ENCODE data around the gene FGF6.

The FGF6 gene

DNA sequence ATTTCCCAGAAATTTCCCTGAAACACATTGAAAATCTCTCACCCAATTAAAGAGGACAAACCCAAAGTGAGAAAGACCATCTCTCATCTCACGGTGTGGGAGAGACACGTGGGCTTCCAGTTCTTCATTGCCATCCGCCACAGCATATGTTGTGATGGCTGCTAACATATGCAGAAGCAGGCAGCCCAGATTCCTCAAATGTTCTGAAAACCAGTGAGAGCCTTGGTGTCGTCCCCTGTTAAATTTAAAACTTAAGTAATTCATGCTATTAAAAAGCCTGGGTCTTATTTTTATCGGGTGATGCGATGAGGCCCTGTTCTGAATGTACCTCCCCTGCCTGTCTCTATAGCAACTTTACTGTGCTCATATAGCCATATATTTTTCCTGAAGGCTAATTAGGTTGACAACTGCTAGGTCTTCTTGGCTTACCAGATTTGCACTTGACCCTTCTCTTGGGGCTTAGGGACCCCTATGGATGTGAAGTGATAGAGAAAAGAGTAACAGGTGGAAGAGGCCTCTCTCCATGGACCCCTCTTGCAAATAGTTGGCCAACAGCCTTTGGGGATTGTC lies 2.8 kb upstream of the FGF6 start:
- DNase-seq (ENCODE audit: extremely low spot score, insufficient read length, low read depth): no peak
- FAIRE-seq: no peak

DNA sequence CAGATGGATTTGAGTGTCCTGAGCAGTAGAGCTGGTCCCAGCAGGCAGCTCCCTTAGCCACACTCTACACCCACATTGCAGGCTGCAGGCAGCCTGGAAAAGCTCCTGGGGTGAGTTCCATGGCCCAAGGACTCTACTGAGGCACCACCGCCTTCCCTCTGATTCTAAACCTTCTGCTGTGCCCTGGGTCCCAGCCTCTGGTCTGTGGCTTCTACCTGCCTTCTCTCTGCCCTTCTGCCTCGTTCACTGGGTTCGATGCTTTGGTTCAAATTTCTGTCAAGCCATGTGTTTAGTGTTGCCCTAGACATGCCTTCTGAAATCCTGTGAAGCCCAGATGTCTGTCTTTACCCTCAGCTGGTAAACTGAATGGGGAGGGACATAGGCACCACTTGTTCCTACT lies 1.5 kb upstream of the FGF6 start:
- DNase-seq (ENCODE audit: extremely low spot score, insufficient read length, low read depth) (no peak), FAIRE-seq (no peak)

DNA sequence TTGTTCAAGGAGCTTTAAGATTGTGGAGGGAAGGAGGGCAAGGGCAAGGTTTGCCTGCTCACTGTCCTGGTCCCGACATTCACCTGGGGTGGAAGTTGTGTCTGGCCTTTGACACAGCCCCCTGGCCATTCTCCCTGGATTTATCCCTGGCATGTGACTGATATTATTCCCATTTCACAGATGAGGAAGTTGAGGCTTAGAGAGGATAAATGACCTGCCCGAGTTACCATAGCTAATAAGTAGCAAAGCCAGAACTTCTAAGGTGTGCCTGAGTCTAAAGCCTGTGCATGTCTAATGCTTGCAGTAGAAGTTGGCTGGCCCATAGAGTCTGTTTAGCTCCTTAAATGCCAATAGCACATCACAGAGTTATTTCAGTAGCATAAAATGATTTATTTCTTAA lies 720 bp upstream of the FGF6 start:
- FAIRE-seq (no peak), DNase-seq (ENCODE audit: extremely low spot score, insufficient read length, low read depth) (no peak)

DNA sequence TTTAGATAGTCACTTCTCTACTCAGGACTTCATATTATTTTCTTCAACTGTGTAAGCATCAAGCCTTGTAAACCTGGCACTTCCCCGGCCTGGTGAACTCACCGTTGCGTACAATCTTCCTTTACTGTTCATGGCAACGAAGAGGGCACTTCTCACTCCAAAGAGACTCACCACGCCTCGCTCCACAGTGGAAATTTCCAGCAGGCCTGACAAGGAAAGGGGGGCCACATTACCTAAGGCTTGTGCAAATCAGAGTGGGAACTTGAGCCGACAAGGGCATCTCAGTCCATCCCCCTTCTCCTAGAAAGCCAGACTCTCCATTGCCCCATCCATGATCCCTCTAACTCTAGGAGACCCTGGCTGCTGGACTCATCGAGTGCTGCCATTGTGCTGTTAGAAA lies 1.6 kb downstream of the FGF6 start:
- no peak for FAIRE-seq
- DNase-seq (ENCODE audit: extremely low spot score, insufficient read length, low read depth): no peak

DNA sequence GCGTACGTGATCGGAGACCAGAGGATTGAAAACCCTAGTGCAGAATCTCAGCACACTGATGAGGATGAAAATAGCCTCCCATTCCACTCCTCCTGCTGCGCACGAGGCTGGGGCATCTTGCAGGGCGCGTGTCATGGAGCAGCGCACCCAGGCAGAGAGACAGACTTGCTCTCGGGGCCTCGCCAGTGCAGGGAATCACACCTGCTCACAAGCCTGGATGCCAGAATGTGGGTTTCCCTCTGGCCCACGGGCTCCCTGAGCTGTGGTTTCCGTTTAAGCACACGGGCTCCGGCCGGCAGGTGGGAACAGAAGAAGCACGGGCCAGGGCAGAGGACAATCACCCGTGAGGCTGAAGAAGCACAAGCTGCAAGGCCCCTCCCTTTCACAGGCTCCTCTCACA lies 2.0 kb downstream of the FGF6 start:
- no peak for FAIRE-seq
- DNase-seq (ENCODE audit: extremely low spot score, insufficient read length, low read depth): no peak

DNA sequence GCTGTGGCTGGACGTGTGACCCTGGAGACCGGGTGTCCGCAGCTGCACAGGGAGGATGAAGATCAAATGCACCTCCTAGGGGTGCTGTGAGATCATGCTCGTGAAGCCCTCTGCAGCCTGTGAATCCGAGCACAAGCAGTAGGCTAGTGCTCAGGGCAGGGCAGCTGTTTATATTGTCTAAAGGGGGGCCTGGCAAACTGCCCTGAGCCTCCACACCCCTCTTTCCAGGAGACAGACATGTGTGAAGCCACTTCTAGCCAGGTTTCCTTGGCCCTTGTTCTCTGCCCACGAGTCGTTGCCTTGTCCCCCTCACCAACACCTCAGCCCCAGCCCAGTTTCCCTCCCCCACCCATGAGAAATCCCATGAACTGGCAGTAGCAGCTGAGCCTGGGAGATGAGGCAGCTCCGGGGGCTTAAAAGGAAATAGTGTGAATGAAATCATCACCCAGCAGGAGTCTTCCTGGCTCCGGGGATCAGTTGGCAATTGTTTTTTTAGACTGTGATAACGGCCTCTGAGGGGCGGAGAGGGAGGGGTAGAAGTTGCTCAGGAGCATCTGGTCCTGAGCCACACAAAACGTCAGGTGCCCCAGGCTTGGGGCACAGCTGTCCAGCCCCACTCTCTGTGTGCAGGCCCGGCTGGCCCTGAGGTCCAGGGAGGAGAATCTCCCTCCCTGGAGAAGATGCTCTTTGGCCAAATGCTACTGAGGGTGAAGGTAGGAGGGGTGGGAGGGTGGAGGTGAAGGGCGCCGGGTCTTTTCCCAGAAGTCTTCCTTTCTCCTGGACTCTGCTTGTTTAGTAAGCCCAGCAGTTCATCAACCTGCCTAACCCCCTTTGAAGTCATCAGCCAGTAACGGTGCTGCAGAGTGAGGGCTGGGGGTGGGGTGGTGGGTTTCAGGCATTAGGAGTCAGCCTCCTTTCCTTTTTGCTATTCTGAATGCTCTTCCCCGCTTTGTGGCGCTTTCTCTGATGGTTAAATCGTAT lies 4.0 kb downstream of the FGF6 start:
- no peak for FAIRE-seq
- no peak for DNase-seq (ENCODE audit: extremely low spot score, insufficient read length, low read depth)

DNA sequence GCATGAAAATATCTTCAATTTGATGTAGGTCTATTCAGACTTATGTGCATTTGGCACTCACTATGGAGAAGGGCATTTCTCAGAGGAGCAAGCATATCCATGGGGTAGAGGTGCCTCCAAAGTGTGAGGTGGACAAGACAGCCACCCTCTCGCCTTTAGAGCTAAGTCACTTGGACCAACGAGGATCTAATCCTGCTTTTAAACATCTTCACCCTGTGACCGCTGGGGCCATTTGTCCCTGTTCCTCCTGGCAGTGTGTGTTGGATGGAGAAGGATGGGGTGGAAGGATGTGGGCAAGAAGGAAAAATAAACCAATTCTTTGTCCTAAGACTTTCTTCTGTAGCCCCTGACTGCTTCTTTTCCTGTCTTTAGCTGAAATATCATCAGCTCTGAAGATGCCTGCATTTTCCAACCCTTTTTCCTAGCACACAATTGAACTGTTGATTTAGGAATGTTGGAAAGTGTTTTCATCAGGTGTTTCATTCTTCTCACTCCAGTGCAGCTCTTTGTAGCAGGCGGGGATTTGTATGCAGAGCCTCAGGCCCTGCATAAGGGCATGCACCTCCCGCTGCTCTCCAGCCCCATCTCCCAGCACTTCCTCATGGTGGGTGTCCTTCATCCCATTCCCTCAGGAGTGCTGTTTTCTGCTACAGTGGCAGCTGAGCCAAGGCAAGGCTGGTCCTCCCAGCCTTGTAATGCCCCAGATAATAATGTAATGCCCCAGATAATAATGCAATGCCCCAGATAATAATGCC lies 5.3 kb downstream of the FGF6 start:
- no peak for FAIRE-seq

DNA sequence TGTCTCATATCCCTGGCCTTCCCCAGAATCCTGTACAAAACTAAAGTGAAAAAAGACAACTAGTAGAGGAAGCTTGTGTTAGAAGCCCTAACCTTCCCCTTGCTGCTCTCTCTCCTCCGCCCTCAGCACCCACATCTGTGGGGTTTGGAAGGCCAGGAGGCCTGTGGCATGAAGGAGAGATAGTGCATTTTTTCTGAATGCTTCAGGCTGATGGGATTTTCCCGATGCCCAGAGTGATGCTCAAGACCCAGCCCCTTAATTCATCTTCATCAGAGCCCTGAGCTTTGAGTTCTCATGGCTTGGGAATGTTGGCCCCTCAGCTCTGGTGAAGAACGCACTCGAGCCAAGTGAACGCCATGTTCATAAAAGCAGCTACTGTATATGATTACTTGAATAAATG lies 5.9 kb downstream of the FGF6 start:
- DNase-seq (ENCODE audit: extremely low spot score, insufficient read length, low read depth): no peak
- no peak for FAIRE-seq

More for the DNA sequence above, 5.3 kb downstream of the FGF6 start:
- DNase-seq (ENCODE audit: extremely low spot score, insufficient read length, low read depth): no peak

DNA sequence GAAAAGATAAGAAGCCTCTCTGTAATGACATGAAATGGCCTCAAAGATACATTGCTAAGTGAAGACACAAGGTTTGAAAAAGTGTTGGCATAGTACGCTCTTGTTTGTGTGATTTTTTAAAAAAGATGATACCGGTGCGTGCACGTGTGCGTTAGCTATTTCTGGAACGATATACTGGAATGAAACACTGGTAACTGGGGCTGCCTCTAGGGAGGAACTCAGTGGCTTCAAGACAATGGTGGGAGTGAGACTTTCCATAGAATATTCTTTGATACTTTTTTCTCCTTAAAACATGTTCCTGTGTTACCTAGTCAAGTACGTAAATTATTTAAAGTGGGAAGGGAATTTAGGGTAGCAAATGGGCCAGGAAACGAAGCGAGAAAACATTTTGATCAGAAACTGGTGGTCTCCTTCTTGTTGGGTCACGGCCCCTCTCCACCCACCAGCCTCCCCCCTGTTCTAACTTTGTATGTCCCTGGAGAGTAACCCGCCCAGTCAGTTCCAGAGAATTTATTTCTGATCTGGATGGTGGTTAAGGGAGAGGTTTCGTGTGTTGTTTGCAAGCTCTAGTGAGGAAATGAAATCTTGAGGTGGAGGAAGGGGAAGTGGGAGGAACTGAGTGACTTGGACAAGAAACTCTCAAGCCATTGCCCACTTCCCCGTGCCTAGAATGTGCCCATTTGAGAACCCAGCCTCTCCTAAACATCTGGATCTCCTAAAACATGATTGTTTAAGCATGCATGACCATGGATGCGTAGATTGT lies 6.6 kb downstream of the FGF6 start:
- no peak for FAIRE-seq
- DNase-seq (ENCODE audit: extremely low spot score, insufficient read length, low read depth): no peak

DNA sequence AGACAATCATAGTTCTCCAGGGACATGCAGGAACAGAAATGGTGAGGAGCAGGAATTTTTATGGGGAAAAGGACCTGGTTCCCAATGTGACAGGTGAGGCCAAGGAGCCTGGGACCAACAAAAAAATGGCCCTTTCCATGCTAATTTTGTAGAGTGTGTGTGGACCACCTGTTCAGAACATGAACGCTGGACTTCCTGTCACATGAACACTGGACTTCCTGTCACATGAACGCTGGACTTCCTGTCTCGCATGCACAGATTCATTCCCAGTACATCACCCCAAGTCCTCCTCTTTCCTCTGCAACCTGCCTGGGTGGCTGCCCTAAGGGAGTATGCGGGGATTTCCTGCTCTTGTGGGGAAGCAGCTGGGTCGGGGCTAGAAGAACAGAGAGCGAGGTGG lies 10.1 kb downstream of the FGF6 start:
- DNase-seq (ENCODE audit: extremely low spot score, insufficient read length, low read depth) (no peak), FAIRE-seq (no peak)

DNA sequence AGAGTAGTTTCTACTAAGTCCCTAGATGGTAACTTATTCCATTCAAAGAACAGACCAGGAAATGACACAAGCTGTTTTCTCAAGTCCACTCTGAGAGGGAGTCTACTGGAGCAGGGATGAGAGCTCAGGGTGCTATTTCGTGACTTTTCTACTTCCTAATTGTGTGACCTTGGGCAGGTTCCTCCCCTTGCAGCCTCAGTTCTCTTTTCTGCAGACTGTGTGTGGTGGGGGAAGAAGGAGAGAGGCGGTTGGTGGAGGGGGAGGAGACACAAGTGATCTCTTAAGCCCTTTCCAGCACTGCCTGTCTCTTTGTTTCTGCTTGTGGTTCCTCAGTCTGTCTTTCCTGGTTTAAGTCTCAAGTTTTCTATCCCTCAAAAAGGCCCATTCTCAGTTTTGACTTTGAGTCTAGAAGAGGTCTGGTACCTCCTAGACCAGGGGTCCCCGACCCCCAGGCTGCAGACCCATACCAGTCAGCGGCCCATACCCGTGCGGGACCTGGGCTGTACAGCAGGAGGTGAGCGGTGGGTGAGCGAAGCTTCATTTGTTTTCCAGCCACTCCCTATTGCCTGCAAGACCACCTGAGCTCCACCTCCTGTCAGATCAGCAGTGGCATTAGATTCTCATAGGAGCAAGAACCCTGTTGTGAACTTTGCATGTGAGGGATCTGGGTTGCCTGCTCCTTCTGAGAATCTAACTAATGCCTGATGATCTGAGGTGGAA lies 10.7 kb downstream of the FGF6 start:
- FAIRE-seq (no peak), DNase-seq (ENCODE audit: extremely low spot score, insufficient read length, low read depth) (no peak)

DNA sequence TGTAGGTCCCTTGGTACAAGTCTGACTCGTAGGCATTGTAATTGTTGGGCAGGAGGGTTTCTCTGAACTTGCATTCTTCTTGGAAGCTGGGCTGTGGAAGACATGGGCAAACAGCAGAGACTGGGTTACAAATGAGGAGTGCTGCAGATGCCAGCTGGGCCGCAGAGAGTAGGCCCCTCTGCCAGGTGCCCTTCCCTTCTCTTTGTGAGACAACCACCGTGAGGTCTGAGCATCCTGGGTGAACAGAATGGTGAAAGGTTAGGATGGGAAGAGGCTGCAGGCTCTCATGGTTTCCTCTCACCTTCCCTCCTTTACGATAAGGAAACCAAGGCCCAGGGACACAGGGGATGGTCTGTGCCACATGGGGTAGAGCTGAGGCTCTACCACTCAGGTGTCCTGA lies 11.3 kb downstream of the FGF6 start:
- no peak for DNase-seq (ENCODE audit: extremely low spot score, insufficient read length, low read depth)
- FAIRE-seq: no peak

DNA sequence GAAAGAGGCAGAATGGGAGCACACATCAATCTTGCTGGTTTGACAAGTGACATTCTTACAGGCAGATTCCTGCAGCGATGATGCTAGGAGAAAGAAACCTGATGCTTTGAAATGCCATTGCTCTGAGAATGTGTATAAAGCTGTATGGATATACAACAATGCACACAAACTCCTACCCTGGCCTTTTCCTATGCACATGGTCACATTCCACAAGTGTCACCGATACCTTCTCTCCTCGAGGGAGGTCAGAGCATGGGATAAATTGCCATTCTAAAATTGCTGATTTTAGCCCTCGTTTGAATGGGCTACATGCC lies 11.9 kb downstream of the FGF6 start:
- no peak for DNase-seq (ENCODE audit: extremely low spot score, insufficient read length, low read depth)
- FAIRE-seq: no peak

DNA sequence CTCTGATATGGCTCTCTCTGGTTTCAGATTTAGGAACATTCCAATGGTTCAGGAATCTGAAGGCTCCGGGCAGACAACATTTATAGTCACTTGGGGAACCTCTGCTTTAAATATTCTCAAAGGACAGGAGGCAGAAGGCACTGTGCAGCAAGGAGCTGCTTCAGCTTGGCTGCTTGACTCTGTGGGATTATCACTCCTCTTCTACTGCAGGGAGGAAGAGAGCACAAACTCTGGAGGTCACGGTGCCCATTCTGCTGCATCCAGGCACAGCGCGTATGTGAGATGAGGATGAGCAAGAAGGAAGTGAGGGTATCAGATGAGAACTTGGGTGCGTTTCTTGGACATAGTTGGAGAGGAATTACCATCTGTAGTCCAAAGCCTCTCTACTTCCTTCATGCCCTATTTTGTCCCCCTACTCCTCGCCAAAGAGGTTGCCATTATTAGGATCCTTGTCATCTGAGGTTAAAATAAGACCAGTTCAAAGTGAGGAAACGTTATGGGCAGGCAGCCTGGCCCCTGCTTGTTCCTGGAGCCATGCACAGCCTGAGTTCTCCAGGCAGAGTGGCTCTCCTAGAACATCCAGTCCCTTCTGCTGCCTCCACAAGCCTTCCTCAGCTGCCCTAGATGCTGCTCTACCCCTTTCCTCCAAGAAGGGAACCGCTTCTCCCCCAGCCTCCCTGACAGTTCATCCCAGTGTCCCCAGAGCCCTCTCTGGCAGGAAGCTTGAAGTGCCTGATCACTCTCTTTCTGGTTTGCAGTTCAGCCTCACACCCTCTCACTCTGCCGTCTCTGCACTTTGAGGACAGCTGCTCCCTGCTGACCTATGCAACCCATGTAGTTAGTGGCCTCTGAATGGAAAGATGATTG lies 12.5 kb downstream of the FGF6 start:
- no peak for FAIRE-seq
- no peak for DNase-seq (ENCODE audit: extremely low spot score, insufficient read length, low read depth)

DNA sequence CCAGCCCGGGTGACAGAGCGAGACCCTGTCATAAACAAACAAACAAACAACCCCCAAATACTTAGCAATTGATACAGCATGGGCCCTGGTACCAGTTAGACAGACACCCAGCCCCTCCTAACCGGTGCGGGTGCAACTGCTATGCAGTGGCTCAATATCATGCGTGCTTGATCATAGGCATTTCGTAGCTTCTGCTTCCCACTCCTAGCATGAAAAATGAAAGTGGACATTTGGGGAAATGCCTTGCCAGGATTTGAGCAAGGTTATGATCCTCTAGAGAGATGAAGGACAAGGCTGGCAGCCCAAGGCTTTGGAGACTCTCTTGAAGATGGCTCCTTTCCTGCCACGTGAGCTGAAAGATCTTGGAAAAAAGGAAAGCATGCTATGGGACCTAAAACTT lies 13.7 kb downstream of the FGF6 start:
- DNase-seq (ENCODE audit: extremely low spot score, insufficient read length, low read depth) (no peak), FAIRE-seq (no peak)

DNA sequence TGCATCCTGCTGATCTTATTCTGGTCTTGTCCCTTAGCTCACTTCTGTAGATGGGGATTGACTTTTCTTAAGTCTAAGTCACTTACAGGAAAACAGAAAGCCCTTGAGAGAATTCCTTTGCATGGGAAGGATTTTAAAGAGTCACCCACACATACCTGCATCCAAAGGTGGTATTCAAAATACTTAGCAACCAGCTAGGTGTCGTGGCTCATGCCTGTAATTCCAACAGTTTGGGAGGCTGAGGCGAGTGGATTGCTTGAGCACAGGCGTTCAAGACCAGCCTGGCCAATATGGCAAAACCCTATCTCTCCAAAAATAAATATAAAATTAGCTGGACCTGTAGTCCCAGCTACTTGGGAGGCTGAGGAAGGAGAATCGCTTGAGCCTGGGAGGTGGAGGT lies 14.2 kb downstream of the FGF6 start:
- FAIRE-seq: no peak
- no peak for DNase-seq (ENCODE audit: extremely low spot score, insufficient read length, low read depth)

DNA sequence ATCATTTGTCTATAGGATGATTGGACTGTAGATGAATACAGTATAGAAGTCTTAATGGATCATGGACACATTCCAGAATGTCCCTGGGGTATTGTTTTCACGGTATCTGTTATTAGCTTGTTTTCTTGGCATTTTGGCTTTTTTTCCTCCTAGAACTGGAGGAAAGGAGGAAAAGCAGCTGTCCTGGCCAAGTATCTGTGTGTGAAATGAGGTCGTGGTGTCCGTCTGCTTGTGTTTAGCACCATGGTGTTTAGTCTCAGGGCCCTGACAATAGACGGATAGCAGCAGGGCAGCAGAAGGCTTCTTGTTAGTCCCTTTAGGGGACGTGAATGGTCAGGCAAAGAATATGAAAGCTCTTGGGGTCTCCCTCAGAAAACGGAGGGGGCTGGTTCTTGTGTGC lies 21.2 kb downstream of the FGF6 start:
- no peak for FAIRE-seq
- no peak for DNase-seq (ENCODE audit: extremely low spot score, insufficient read length, low read depth)

DNA sequence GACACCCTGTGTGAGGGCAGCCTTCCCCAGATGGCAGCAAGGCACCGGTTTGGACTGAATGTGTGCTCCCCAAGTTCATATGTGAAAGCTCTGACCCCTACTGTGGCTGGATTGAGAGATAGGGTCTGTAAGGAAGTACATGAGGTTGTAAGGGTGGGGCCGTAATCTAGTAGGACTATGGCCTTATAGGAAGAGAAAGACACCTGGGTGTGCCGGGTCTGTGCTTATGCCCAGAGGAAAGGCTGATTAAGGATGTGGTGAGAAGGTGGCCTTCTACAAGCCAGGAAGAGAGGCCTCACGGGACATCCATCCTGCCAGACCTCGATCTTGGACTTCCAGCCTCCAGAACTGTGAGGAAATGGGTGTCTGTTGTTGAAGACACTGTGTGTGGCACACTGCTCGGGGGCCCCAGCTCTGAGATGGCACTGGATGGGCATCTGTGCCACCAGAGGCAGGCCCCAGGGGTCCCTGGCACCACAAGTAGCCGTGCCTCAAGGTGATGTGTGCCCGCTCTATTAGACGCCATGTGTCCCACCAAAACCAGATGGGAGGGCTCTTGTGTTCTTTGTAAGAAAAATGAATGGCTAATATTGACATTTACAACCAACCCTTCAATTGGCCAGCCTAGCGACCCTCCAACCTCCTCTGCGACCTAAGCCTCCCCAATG lies 22.0 kb downstream of the FGF6 start:
- no peak for DNase-seq (ENCODE audit: extremely low spot score, insufficient read length, low read depth)

More for the DNA sequence above, 22.0 kb downstream of the FGF6 start:
- FAIRE-seq: no peak
